Lower lobe of right lung (tissue), 2 donors: Measurements from ENCODE around the gene CHST3. TPM values are rescaled to one million over a fixed set of nuclear protein-coding genes. Genes with fewer than 3 reads are reported as not detected.

Source experiments
- ATAC-seq, 2 donors: fragments of 200-7000 bp; cut with Tn5 transposase; one replicate each; pipeline ENCODE4 v1.9.1; 2020 to 2022; ENCODE audit warnings: mild to moderate bottlenecking in 2 of 2, moderate library complexity in 2 of 2
- DNase-seq: peaks from one replicate; pipeline ENCODE4 v3.0.0-alpha.2; 2020
- H3K27ac ChIP-seq: fragments of 200-600 bp; one replicate; pipeline ENCODE4 v1.8.0; 2022
- H3K27me3 ChIP-seq: fragments of 200-600 bp; one replicate; pipeline ENCODE4 v1.8.0; 2022; ENCODE audit warnings: low read depth
- H3K36me3 ChIP-seq: fragments of 200-600 bp; one replicate; pipeline ENCODE4 v1.8.0; 2022; ENCODE audit warnings: mild to moderate bottlenecking
- H3K4me1 ChIP-seq: fragments of 200-600 bp; one replicate; pipeline ENCODE4 v1.8.0; 2022
- H3K4me3 ChIP-seq: fragments of 200-600 bp; one replicate; pipeline ENCODE4 v1.8.0; 2022; ENCODE audit warnings: mild to moderate bottlenecking
- H3K9me3 ChIP-seq: fragments of 200-600 bp; one replicate; pipeline ENCODE4 v1.8.0; 2022
- intact Hi-C: fragments of 100-400 bp; cut with DNase I; formaldehyde crosslinking; loops from one replicate; pipeline ENCODE4 v1.11.0; 2022
- total RNA-seq: library from RNA; stranded (reverse); fragmentation: NEBNext Ultra II Directional; extraction: Animal tissue kit (Norgen Biotek cat#: 25700); gene quantifications from one replicate; pipeline ENCODE4 v1.2.1, GENCODE V29; 2021
- TF ChIP-seq, protein P1 (sequence below): fragments of 200-600 bp; IDR thresholded peaks from one replicate; pipeline ENCODE4 v1.8.0; 2022; ENCODE audit warnings: antibody characterized with exemption, mild to moderate bottlenecking
- donor health status: DM: no; HTN: yes; CAD: no; lungs with severe emphysema.

CHST3 gene
- total RNA-seq, 1 donor from 2014 or later, result 12.0 TPM

DNA sequence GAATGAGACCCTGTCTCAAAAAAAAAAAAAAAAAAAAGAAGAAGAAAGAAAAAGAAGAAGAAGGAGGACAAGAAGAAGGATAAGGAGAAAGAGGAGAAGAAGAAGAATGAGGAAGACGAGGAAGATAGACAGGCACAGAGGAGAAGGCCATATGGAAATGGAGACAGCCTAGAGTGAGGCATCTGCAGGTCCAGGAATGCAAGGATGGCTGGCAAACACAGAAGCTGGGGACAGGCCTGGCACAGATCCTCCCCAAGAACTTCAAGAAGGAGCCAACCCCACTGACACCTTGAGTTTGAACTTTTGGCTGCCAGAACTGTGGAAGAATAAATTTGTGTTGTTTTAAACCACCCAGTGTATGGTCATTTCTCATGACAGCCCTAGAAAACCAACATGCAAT lies 85.3 kb downstream of the CHST3 start:
- DNase-seq (no peak), ATAC-seq (no peak)
- Histone ChIP-seq H3K4me1 (peaks cover 6% of the 10 kb centered on the region), H3K27ac (no peak overlapping the region), H3K27me3 (no peaks in the 10 kb centered on the region), H3K36me3 (no peaks in the 10 kb centered on the region), H3K4me3 (no peak overlapping the region), H3K9me3 (no peaks in the 10 kb centered on the region)
- intact Hi-C loops, result loop anchor here (5.0 kb wide), 1 partner anchor 92 kb away; no protein-coding TSS in a partner anchor
- TF ChIP-seq, protein P1, sequence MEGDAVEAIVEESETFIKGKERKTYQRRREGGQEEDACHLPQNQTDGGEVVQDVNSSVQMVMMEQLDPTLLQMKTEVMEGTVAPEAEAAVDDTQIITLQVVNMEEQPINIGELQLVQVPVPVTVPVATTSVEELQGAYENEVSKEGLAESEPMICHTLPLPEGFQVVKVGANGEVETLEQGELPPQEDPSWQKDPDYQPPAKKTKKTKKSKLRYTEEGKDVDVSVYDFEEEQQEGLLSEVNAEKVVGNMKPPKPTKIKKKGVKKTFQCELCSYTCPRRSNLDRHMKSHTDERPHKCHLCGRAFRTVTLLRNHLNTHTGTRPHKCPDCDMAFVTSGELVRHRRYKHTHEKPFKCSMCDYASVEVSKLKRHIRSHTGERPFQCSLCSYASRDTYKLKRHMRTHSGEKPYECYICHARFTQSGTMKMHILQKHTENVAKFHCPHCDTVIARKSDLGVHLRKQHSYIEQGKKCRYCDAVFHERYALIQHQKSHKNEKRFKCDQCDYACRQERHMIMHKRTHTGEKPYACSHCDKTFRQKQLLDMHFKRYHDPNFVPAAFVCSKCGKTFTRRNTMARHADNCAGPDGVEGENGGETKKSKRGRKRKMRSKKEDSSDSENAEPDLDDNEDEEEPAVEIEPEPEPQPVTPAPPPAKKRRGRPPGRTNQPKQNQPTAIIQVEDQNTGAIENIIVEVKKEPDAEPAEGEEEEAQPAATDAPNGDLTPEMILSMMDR, result no peak

DNA sequence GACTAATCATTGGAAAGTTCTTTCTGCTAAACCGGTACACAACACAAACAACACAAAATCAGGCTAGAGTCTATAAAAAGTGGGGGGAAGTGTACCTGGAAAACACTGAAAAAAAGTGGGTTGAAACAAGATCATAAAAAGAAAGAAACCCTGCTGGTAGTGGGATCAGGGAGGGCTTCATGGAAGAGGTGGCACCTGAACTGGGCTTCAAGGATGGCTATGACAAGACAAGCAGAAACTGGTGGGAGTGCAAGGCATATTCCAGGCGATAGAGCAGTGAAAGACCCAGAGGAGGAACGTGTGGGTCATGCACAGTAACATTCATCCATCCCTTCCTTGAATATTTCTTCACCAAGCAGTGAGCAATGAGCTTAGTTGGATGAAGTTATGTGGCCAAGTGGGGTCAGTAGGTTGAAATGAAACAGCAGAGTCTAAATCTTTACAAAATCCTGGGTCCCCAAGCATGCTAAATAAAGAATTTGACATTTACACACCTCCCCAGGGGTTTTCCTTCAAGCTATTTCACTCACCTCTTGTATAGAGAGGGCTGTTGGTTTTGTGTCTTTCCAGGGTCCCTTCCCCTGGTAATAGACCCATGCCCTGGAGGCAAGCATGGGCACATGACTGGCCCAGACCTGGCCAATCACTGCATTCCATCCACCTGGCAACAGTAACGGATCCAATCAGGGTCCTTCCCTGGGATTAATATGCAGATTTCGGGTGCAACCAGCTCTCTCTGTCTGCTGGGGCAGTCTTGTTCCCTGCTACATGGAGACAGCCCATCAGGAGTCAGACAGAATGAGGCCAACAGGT lies 86.0 kb downstream of the CHST3 start:
- DNase-seq (no peak), ATAC-seq (no peak)
- peaks cover 3% of the 10 kb centered on the region for H3K4me1 ChIP-seq
- no peaks in the 10 kb centered on the region for H3K9me3 ChIP-seq
- H3K27me3 ChIP-seq, result no peaks in the 10 kb centered on the region
- TF ChIP-seq, protein P1, result no peak
- no peaks in the 10 kb centered on the region for H3K36me3 ChIP-seq
- intact Hi-C loops, result loop anchor here (5.0 kb wide), 1 partner anchor 93 kb away; no protein-coding TSS in a partner anchor
- H3K27ac ChIP-seq, result no peak overlapping the region
- no peak overlapping the region for H3K4me3 ChIP-seq

DNA sequence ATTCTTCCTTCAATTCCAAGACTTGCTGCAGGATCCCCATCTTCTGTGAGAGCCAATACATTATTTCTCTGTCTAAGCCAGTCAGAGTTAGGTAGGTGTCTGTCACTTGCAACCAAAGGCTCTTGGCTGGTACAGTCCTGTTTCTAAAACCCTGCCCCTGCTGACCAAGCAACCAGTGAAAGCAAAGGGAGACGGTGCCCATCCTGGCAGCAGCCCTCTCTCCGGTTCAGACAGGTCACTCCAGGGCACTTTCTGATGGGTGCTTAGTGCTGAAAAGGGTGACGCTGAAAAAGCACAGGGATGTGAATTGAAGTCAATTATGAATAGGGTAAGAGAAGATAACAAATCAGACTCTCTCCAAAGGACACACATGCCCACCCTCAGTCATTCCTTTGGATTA lies 86.7 kb downstream of the CHST3 start:
- DNase-seq (no peak), ATAC-seq (no peak)
- no peaks in the 10 kb centered on the region for H3K36me3 ChIP-seq
- H3K27ac ChIP-seq, result no peak overlapping the region
- intact Hi-C loops, result no loop called here
- no peak overlapping the region for H3K4me3 ChIP-seq
- no peaks in the 10 kb centered on the region for H3K27me3 ChIP-seq
- H3K9me3 ChIP-seq, result no peaks in the 10 kb centered on the region
- peaks cover 3% of the 10 kb centered on the region for H3K4me1 ChIP-seq
- TF ChIP-seq, protein P1, result no peak

DNA sequence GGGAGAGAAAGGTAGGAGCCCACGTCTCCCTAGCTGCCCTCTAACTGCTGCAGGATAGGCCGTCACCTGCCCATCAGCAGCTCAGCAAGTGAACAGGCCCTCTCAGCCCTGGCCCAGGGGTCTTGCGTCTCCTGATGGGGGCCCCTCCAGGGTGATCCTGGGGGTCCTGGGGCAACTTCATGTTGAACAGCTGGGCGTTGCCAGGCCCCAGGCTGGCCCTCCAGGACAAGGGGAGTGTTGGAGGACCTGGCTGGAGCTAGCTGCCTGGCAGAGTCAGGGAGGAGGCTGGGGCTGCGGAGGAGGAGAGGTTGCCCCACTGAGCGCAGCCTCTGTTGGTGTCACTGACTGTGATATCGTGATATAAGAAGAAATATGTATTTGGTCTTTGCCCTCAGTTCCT lies 89.5 kb downstream of the CHST3 start:
- TF ChIP-seq, protein P1, result no peak
- no peak for DNase-seq
- no peak for ATAC-seq
- Histone ChIP-seq H3K27ac (no peak overlapping the region), H3K27me3 (no peaks in the 10 kb centered on the region), H3K36me3 (no peaks in the 10 kb centered on the region), H3K4me1 (no peaks in the 10 kb centered on the region), H3K4me3 (no peak overlapping the region), H3K9me3 (no peaks in the 10 kb centered on the region)
- intact Hi-C loops, result no loop called here

DNA sequence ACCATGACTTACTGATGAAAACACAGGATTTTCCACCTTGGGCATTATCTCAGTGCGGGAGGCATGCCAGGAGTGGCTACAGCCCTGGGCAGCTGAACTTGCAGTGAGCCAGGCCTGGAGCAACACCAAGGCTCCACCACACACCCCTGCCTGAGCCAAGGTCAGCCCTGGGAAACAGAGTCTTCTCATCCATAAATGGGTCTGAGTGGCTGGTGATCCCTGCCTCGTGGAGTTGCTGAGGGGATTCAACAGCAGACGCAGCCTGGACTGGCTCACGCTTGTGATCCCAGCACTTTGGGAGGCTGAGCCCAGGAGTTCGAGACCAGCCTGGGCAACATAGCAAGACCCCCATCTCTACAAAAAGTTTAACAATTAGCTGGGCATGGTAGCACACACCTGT lies 91.9 kb downstream of the CHST3 start:
- H3K4me1 ChIP-seq, result no peaks in the 10 kb centered on the region
- ATAC-seq (no peak), DNase-seq (no peak)
- H3K27ac ChIP-seq, result no peak overlapping the region
- H3K9me3 ChIP-seq, result no peaks in the 10 kb centered on the region
- no peaks in the 10 kb centered on the region for H3K36me3 ChIP-seq
- intact Hi-C loops, result no loop called here
- H3K27me3 ChIP-seq, result no peaks in the 10 kb centered on the region
- H3K4me3 ChIP-seq, result no peak overlapping the region
- TF ChIP-seq, protein P1, result no peak
